SK-N-DZ (cell line): ENCODE data around the gene ITPK1.

ENCODE experiments used
- DNase-seq: peaks from one replicate; pipeline ENCODE4 v3.0.0-alpha.2; 2015; ENCODE audit warnings: low spot score

ITPK1 gene

GRCh38 chr14:93028724-93029076 lies 87.0 kb downstream of the ITPK1 start:
- DNase-seq = no peak

DNA sequence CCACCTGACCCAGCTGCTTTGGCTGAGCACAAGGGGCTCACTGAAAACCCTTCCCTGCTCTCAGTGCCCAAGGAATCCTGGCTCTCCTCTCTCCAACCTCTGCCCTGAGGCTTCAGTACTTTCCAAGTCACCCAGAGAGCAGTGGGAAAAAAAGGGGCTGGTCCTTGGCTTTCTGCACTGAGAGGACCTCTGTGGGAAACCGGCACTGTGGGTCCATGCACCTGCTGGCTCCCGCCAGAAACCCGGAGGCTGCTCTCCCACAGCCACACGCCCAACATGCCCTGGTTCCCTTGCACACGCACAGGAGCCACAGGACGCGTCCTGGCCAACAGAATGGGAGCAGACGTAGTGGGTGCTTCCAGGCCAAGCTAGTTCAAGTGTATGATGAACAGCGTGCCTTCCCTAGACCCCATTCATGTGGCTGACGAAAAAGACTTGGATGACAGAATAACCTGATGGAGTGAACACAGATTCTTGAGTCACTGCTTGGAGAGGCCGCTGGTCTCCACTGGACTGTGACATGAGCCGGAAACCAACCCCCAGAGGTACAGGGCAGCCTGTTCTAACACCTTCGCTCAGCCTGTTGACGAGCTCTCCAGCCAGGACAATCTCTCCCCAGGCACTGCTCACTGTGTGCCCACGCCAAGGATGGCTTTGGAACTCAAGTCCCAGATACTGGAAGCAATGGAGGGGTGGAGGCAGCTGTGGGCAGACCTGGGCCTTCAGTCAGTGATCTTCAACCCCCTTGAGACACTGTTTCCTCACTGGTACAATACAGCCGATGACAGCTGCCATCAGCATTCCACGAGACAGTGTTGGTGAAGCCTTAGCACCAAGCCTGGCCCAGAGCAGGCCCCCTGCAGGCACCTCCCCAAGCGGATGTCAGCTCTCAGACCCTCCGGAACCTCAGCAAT lies 87.7 kb downstream of the ITPK1 start:
- DNase-seq = no peak

GRCh38 chr14:93026339-93026738 lies 89.4 kb downstream of the ITPK1 start:
- no peak for DNase-seq

GRCh38 chr14:93025055-93025454 lies 90.7 kb downstream of the ITPK1 start:
- DNase-seq = no peak

DNA sequence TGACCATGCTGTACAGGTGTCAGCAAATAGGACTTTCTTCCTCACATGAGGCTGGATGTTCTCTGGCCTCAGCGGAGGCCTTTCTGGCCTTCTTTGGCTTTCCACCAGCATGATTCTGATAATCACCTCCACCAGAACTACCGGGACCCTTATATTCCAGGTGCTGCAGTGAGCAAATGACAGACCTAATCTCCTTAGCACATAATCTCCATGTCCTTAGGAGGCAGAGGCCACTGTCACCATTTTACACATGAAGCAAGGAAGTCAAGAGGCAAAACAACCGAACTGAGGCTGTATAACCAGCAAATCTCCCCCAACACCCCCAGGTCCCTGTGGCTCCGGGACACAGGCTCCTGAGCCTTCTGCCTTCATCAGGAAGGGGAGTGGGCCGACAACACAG lies 91.2 kb downstream of the ITPK1 start:
- no peak for DNase-seq

DNA sequence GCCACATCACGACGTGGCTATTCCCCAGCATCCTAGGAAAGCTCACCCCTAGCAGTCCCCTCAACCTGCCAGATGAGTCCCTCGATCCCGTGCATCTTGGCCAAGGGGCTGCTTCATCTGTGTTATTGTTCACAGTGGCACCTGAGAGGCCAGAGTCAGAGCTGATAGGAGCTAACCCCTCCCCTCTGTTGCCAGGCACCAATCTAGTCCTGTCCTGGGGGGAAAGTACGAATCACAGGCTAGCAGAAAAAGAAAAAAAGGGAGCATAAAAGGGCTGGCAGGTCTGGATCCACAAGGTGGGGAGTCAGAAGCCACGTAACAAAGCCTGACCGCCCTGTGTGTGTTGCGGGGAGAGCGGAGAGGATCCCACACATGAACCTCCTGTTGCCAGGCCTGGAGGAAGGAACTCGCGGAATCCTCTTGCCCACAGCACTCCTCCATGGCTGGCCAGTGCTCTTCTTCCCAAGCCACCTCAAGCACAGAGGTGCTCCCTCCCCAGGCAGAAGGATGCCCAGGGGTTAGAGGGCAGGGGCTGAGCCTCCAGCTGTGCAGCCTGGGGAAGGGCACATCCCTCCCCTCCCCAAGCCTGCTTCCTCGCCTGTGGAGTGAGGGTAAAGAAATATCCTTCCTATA lies 91.8 kb downstream of the ITPK1 start:
- no peak for DNase-seq

- DNase-seq = peak; percentile 73
These were observed 92.7 kb downstream of the ITPK1 start for GRCh38 chr14:93023039-93023438.

DNA sequence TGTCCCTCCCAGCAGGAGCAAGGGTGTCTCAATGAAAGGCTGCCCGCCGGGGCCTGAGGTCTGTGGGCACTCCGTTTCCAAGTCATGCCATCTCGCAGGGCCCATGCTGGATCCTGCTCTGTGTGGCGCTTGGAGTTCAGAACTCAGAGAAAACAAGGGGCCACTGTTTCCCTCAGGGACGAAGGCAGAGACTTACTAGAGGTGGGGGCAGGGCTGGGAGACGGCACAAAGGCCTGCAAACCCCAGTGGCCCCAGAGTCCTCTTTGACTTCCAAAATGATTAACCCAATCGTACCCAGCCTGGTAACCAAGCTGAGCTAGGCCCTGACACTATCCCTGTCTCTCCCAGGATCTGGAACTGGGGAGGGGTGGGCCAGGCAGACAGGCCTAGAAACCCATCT lies 95.8 kb downstream of the ITPK1 start:
- no peak for DNase-seq

- DNase-seq = no peak
These were observed 96.3 kb downstream of the ITPK1 start for GRCh38 chr14:93019367-93019843.

- DNase-seq = no peak
These were observed 97.4 kb downstream of the ITPK1 start for GRCh38 chr14:93018366-93018765.

- DNase-seq = no peak
These were observed 97.8 kb downstream of the ITPK1 start for GRCh38 chr14:93017898-93018297.

DNA sequence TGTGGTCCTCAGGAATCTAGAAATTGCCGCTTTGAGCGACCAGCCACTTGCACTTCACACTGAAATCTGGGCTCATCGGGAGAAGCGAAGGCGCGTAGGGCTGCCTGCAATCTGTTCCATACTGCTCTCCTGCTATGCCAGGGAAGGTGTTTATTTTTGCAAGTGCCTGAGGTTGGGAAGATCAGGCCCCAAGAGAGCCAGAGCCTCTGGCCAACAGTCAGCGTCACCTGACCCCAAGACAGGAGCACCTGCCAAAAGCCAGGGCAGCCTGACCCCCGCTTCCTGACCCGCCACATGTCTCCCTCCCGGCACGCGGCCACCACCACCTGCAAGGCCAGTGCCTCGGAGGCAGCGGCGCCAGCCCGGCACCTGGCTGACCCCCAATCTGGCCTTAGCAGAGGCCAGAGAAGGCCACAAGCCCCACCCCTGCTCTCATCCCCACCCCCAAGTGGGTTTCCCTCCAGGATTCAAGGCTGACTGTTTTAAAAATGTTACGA lies 98.4 kb downstream of the ITPK1 start:
- no peak for DNase-seq

DNA sequence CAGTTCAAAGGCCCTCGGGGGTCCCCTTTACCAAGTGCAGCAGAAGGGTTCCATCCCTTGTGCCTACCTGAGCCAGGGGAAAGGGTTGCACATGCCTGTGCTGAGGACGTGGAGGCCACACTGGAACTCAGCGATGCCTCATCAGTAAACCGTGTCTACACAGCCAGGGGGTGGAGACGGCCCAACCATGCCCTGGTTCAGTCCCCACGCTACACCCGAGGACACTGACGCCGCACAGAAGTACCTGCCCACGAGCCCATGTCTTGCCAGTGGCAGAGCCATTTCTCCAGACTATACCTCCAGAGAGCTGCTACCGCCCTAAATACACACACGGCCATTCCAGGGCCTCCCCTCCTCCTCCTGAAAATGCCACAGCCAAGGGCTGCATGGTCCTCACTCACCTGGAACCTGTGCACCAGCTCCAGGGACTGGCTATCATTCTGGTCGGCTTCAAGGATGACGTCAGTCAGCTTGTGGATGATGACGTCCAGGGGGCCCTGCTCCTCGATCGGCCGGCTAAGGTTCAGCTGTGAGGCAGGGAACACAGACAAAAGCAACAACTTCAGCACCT lies 99.4 kb downstream of the ITPK1 start:
- no peak for DNase-seq

GRCh38 chr14:93015505-93015904 lies 100.2 kb downstream of the ITPK1 start:
- no peak for DNase-seq

DNA sequence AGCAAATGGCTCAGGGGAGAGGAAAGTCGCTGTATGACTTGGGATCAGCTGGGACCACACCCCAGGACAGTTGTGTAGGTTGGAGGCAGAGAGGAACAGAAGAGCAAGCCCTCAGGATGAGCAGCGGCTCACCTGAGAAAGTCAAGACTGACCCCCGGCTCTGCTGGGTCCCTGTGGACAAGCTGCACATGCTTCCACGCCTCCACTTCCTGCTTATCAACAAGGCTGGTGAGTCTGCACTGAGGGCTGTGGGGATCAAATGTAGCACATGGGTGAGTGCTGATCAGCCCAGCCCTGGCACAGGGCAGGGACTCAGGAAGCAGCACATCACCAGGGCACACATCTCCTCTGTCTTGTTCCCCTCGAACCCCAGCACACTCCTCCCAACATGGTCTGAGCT lies 100.7 kb downstream of the ITPK1 start:
- DNase-seq = no peak

GRCh38 chr14:93014058-93015023 lies 101.4 kb downstream of the ITPK1 start:
- DNase-seq = no peak

- peak; percentile 33 for DNase-seq
These were observed 102.6 kb downstream of the ITPK1 start for GRCh38 chr14:93012951-93013719.

GRCh38 chr14:93012506-93012905 lies 103.2 kb downstream of the ITPK1 start:
- no peak for DNase-seq

DNA sequence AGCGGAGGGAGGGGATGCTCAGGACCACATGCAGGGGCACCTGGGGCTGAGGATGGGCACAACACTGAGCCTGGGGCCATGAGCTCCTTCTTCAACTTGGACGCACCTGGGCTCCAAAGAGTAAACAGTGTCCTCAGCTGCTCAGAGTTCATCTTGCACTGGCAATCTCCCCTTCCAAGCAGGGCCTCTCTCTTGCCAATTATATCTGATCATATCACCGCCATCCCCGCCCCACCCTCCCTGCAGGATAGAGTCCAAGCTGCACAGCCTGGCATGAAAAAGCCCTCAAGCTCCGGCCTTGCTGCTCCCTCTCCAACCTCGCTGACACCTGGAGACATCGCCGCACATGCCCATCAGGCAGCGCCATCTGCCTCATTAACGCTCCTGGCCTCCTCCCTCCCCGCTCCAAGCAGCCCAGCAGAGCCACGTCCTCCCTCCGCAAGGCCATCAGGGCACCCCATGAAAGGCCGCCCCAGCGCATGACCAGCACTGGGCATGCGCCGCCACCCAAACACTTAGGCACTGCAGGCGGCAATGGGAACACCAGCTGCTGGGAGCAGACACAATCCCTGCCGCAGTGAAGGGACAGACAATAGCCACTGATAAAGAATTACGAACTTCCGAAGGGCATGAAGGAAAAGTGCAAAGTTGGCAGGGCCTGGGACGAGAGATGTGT lies 103.9 kb downstream of the ITPK1 start:
- peak; percentile 18 for DNase-seq

GRCh38 chr14:93011141-93011529 lies 104.6 kb downstream of the ITPK1 start:
- no peak for DNase-seq
